Epidermal melanocyte (primary cell): ENCODE measurements around the gene SCN4B.

Source experiments
- DNase-seq: peaks from one replicate; pipeline ENCODE4 v3.0.0; 2011; ENCODE audit warnings: low spot score; ENCODE audit not compliant: insufficient read length

The SCN4B gene

GRCh38 chr11:118174006-118174567, 21.5 kb upstream of the SCN4B start:
- DNase-seq = no peak

GRCh38 chr11:118172356-118172755, 19.7 kb upstream of the SCN4B start:
- DNase-seq = no peak

GRCh38 chr11:118171269-118172062, 18.8 kb upstream of the SCN4B start:
- DNase-seq = peak; percentile 85

GRCh38 chr11:118170882-118171268, 18.3 kb upstream of the SCN4B start:
- DNase-seq = no peak

GRCh38 chr11:118170231-118170630, 17.6 kb upstream of the SCN4B start:
- DNase-seq = no peak

GRCh38 chr11:118169300-118170140, 16.9 kb upstream of the SCN4B start:
- DNase-seq = no peak

GRCh38 chr11:118168751-118169150, 16.1 kb upstream of the SCN4B start:
- DNase-seq = no peak

GRCh38 chr11:118168316-118168715, 15.7 kb upstream of the SCN4B start:
- DNase-seq = no peak

GRCh38 chr11:118167906-118168305, 15.3 kb upstream of the SCN4B start:
- DNase-seq = no peak

- DNase-seq = no peak
These were observed 14.6 kb upstream of the SCN4B start for GRCh38 chr11:118167253-118167652.

GRCh38 chr11:118166641-118167040, 14.0 kb upstream of the SCN4B start:
- no peak for DNase-seq

GRCh38 chr11:118164885-118165284, 12.3 kb upstream of the SCN4B start:
- no peak for DNase-seq

GRCh38 chr11:118163494-118163893, 10.9 kb upstream of the SCN4B start:
- no peak for DNase-seq

- DNase-seq = no peak
These were observed 10.2 kb upstream of the SCN4B start for GRCh38 chr11:118162846-118163245.

- DNase-seq = no peak
These were observed 9.2 kb upstream of the SCN4B start for GRCh38 chr11:118161786-118162185.

- no peak for DNase-seq
These were observed 4.7 kb upstream of the SCN4B start for GRCh38 chr11:118157186-118157895.

- no peak for DNase-seq
These were observed 4.0 kb upstream of the SCN4B start for GRCh38 chr11:118156531-118157185.

- no peak for DNase-seq
These were observed 3.3 kb upstream of the SCN4B start for GRCh38 chr11:118155776-118156530.

GRCh38 chr11:118154641-118155040, 2.0 kb upstream of the SCN4B start:
- no peak for DNase-seq

- DNase-seq = no peak
These were observed 1.4 kb upstream of the SCN4B start for GRCh38 chr11:118153976-118154375.
